MM.1S (cell line): ENCODE data around the gene TJP2.

Experiments
- DNase-seq: peaks from one replicate; pipeline ENCODE4 v3.0.0-alpha.2; 2015
- H2AFZ ChIP-seq: fragments of 300-600 bp; sonication (generic); 2 replicates; pipeline ENCODE4 v1.6.0; 2016; ENCODE audit warnings: antibody characterized with exemption, low read length
- H3F3A ChIP-seq: fragments of 300-600 bp; sonication (generic); 2 replicates; pipeline ENCODE4 v1.6.1; 2016; ENCODE audit warnings: mild to moderate bottlenecking, antibody characterized with exemption, low read length, moderate library complexity, mixed read lengths; ENCODE audit not compliant: insufficient read depth
- H3K27ac ChIP-seq: fragments of 300-600 bp; sonication (generic); 2 replicates; pipeline ENCODE4 v1.5.1; 2016; ENCODE audit warnings: mild to moderate bottlenecking, low read length
- H3K27me3 ChIP-seq: fragments of 300-600 bp; sonication (generic); replicated peaks from 2 replicates; pipeline ENCODE4 v1.6.0; 2016; ENCODE audit warnings: low read length; ENCODE audit not compliant: insufficient read depth
- H3K36me3 ChIP-seq: fragments of 300-600 bp; sonication (generic); replicated peaks from 2 replicates; pipeline ENCODE4 v1.6.1; 2016; ENCODE audit warnings: mild to moderate bottlenecking, low read length, mixed read lengths; ENCODE audit not compliant: insufficient read depth
- H3K4me1 ChIP-seq: fragments of 300-600 bp; sonication (generic); 2 replicates; pipeline ENCODE4 v1.6.1; 2016; ENCODE audit warnings: low read length, mixed read lengths
- H3K4me2 ChIP-seq: fragments of 300-600 bp; sonication (generic); 2 replicates; pipeline ENCODE4 v1.6.0; 2016; ENCODE audit warnings: low read depth, low read length
- H3K4me3 ChIP-seq: fragments of 300-600 bp; sonication (generic); 2 replicates; pipeline ENCODE4 v1.5.1; 2016; ENCODE audit warnings: low read length, mixed read lengths
- H3K79me2 ChIP-seq: fragments of 300-600 bp; sonication (generic); 2 replicates; pipeline ENCODE4 v1.6.1; 2016; ENCODE audit warnings: mixed run types, low read length, mixed read lengths
- H3K9ac ChIP-seq: fragments of 300-600 bp; sonication (generic); 2 replicates; pipeline ENCODE4 v1.6.1; 2016; ENCODE audit warnings: low read length, mixed read lengths
- H3K9me2 ChIP-seq: fragments of 300-600 bp; sonication (generic); replicated peaks from 2 replicates; pipeline ENCODE4 v1.6.1; 2016; ENCODE audit warnings: mild to moderate bottlenecking, low read length, mixed read lengths; ENCODE audit not compliant: insufficient read depth
- H3K9me3 ChIP-seq: fragments of 300-600 bp; sonication (generic); replicated peaks from 2 replicates; pipeline ENCODE4 v1.6.1; 2016; ENCODE audit warnings: mild to moderate bottlenecking, low read length, mixed read lengths; ENCODE audit not compliant: insufficient read depth
- H4K20me1 ChIP-seq: fragments of 300-600 bp; sonication (generic); 2 replicates; pipeline ENCODE4 v1.6.1; 2016; ENCODE audit warnings: mild to moderate bottlenecking, low read length, moderate library complexity, mixed read lengths; ENCODE audit not compliant: insufficient read depth
- EZH2 ChIP-seq: fragments of 300-600 bp; sonication (generic); optimal IDR thresholded peaks from 2 replicates; pipeline ENCODE3; 2017; ENCODE audit warnings: low read depth, mild to moderate bottlenecking, antibody characterized with exemption, low read length, mixed read lengths
- EZH2phosphoT487 ChIP-seq: fragments of 300-600 bp; sonication (generic); IDR thresholded peaks from 2 replicates; pipeline ENCODE4 v1.6.1; 2018; ENCODE audit warnings: antibody characterized with exemption, low read length
- TF ChIP-seq, protein P1 (sequence below): fragments of 300-600 bp; sonication (generic); IDR thresholded peaks from 2 replicates; pipeline ENCODE4 v1.5.1; 2016; ENCODE audit warnings: antibody characterized with exemption, low read length, mixed read lengths

The TJP2 gene

DNA sequence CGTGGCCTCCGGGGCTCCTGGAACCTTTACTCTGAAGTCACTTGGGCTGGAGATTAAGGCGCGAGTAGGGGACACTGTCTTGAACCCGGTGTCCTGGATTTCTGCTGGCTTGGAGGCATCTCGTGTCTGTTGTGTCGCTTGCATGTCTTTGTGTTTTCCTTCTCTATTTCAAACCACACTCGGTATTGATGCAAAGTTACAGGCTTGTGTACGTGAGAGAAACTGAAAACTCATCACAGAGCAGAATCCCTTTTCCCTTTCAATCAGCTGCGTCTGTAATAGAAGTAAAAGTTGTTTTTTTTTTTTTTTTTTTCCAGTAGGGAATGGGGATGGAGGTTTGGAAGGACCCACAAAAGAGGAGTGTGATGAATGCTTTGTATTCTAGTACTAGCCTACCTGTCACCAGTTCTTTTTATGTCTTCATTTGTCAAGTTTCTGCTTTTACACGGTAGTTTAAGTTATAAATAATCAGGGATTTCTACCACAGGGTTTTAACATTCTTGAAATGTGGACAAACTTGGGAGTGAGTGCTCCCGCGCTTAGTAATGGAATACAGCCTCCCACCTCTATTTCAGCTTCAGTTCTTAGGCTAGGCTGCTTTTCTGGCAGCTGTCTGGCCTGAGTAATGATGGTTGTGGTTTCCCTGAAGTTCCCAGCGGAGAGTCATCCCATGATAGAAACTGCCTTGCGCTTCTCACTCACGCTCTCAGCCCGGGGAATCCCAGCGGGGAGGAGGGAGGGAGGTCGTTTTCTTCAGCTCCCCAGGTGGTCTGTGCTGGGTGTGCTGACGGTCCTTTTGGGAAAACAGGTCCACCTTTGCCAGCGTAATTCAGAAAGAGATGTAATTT is 763 bp downstream of the TJP2 start:
- Histone ChIP-seq H3K9ac (peak overlapping the region; percentile 86), H2AFZ (peak overlapping the region; percentile 87), H3K9me2 (no peaks in the 10 kb centered on the region), H3K9me3 (no peaks in the 10 kb centered on the region), H3K27ac (peak overlapping the region; percentile 58; the same call in 1 of the 2 replicates), H3K36me3 (no peaks in the 10 kb centered on the region), H3K79me2 (peaks cover 55% of the 10 kb centered on the region), H3K27me3 (no peaks in the 10 kb centered on the region), H3F3A (peaks cover 14% of the 10 kb centered on the region), H3K4me2 (peak overlapping the region; percentile 68), H3K4me3 (peak overlapping the region; percentile 96), H4K20me1 (no peaks in the 10 kb centered on the region), H3K4me1 (peaks cover 16% of the 10 kb centered on the region)
- TF ChIP-seq EZH2 = no peak
- TF ChIP-seq EZH2phosphoT487 = no peak
- TF ChIP-seq, protein P1, sequence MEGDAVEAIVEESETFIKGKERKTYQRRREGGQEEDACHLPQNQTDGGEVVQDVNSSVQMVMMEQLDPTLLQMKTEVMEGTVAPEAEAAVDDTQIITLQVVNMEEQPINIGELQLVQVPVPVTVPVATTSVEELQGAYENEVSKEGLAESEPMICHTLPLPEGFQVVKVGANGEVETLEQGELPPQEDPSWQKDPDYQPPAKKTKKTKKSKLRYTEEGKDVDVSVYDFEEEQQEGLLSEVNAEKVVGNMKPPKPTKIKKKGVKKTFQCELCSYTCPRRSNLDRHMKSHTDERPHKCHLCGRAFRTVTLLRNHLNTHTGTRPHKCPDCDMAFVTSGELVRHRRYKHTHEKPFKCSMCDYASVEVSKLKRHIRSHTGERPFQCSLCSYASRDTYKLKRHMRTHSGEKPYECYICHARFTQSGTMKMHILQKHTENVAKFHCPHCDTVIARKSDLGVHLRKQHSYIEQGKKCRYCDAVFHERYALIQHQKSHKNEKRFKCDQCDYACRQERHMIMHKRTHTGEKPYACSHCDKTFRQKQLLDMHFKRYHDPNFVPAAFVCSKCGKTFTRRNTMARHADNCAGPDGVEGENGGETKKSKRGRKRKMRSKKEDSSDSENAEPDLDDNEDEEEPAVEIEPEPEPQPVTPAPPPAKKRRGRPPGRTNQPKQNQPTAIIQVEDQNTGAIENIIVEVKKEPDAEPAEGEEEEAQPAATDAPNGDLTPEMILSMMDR = no peak
- peak; percentile 65 for DNase-seq

DNA sequence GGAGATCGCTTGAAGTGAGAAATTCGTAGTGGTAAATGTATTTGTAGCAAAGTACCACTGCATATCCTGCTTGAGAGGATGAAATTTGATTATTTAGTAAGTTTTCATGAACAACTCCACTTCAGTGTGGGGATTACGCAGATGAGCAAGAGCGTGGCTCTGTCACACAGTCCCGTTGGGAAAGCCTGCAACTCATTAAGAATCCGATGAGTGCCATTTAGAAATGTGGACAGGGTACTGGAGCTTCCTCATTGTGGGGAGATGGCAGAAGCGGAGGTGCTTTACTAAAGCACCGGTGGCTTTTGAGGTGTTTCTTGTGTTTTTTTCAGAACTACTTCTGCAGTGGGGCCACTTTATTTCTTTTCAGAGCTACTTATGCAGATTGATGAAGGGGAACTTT is 1.4 kb downstream of the TJP2 start:
- Histone ChIP-seq H3K9ac (peak overlapping the region; percentile 6; the same call in 1 of the 2 replicates), H4K20me1 (no peaks in the 10 kb centered on the region), H3K79me2 (peaks cover 61% of the 10 kb centered on the region), H2AFZ (no peak overlapping the region), H3K9me2 (no peaks in the 10 kb centered on the region), H3K27ac (peak overlapping the region; percentile 58; the same call in 1 of the 2 replicates), H3K4me2 (peak overlapping the region; percentile 68), H3K4me3 (peak overlapping the region; percentile 96), H3K4me1 (peaks cover 16% of the 10 kb centered on the region), H3F3A (peaks cover 14% of the 10 kb centered on the region), H3K36me3 (no peaks in the 10 kb centered on the region), H3K9me3 (no peaks in the 10 kb centered on the region), H3K27me3 (no peaks in the 10 kb centered on the region)
- no peak for DNase-seq
- TF ChIP-seq EZH2 (no peak), EZH2phosphoT487 (no peak)
- TF ChIP-seq, protein P1 = no peak

DNA sequence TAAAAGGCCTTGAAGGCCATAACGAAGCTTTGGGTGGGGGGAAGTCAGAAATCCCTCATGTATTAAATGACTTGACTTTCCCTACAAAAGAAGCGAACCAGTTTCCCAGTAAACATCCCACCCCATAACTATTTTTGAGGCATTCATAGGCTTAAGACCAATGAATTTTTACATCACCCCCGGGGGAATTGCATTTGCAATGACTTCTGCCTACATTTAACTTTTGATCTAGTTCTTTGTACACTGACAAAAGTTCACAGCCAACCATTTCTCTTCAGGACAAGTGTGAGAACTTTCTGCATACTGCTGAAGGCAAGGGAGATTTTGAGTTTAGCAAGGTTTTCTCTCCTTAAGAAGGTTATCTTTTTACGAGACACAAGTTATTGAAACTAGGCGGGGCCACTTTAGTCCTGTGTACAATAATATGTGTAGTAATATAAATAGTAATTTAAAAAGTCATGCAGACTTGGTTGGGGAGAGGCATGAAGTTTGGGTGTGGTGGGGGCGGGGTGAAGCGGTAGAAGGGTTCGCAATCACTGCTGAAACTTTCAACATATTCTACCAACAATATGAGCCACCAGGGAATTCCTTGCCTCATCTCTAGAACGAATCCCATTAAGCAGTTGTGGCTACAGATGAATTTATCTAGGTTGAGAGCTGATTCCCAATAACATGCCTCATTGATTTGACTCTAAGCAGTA is 2.5 kb downstream of the TJP2 start:
- Histone ChIP-seq H3K27ac (no peak overlapping the region), H3K4me1 (peaks cover 16% of the 10 kb centered on the region), H2AFZ (no peak overlapping the region), H3K4me2 (no peak overlapping the region), H3K36me3 (no peaks in the 10 kb centered on the region), H3K9me2 (no peaks in the 10 kb centered on the region), H3K4me3 (no peak overlapping the region), H3K27me3 (no peaks in the 10 kb centered on the region), H4K20me1 (no peaks in the 10 kb centered on the region), H3K9me3 (no peaks in the 10 kb centered on the region), H3K79me2 (peaks cover 72% of the 10 kb centered on the region), H3F3A (peaks cover 14% of the 10 kb centered on the region), H3K9ac (no peak overlapping the region)
- no peak for DNase-seq
- TF ChIP-seq, protein P1 = no peak
- TF ChIP-seq EZH2phosphoT487 (no peak), EZH2 (no peak)
